ENCODE measurements around the gene SNAI3. TPM values are rescaled to one million over a fixed set of nuclear protein-coding genes. Genes with fewer than 3 reads are reported as not detected.

The SNAI3 gene
- total and polyA plus RNA-seq, 4 donors: 1.1 to 3.8 (median 2.9) TPM

DNA sequence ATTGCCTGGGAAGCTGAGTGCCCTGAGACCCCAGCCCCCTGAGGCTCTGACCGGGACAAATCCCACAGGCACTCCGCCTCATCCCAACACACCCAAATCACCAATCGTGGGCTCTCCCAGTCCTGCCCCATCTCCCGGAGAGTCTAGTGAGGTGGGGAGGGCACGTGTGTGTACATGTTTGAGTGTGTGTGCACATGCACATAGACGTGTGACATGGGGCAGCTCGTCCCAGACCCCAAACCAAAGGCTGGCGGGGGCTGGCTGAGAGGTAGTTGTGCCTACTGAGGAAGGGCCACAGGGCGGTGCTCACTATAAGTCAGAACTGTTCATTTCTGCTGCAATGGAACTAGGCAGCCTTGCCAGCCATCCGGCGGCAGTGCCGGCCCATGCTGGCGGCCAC lies 8.6 kb downstream of the SNAI3 start:
- Histone ChIP-seq H3K4me3 (no peak overlapping the region), H3K27ac (ENCODE audit: low read depth in 1 of 2, low read length in 1 of 2) (no peak overlapping the region), H3K9me3 (ENCODE audit: control insufficient read depth in 4 of 4, insufficient read depth in 3 of 4, low read length in 3 of 4) (no peaks in the 10 kb centered on the region), H3K4me1 (ENCODE audit: control insufficient read depth in 5 of 5, insufficient read depth in 5 of 5, low read length in 5 of 5) (peaks cover 0 to 2% (median 0%) of the 10 kb centered on the region in 5 donors), H3K9ac (ENCODE audit: insufficient read depth in 1 of 2, low read length in 2 of 2) (no peak overlapping the region), H3K36me3 (ENCODE audit: control insufficient read depth in 4 of 4, insufficient read depth in 4 of 4, low read length in 4 of 4) (no peaks in the 10 kb centered on the region), H3K27me3 (ENCODE audit: control insufficient read depth in 3 of 3, insufficient read depth in 3 of 3, low read length in 2 of 3) (peaks cover 0 to 10% (median 0%) of the 10 kb centered on the region in 3 donors)
- no peak for ATAC-seq (ENCODE audit: insufficient read depth, low FRiP score)
- DNase-seq: no peak
- WGBS, 2 donors: 75 to 80% methylated on average over 13 of the region's 13 CpGs
- no peak for TF ChIP-seq CTCF (IDR thresholded peaks at IDR 0.05; ENCODE audit: control extremely low read depth, extremely low read depth)

DNA sequence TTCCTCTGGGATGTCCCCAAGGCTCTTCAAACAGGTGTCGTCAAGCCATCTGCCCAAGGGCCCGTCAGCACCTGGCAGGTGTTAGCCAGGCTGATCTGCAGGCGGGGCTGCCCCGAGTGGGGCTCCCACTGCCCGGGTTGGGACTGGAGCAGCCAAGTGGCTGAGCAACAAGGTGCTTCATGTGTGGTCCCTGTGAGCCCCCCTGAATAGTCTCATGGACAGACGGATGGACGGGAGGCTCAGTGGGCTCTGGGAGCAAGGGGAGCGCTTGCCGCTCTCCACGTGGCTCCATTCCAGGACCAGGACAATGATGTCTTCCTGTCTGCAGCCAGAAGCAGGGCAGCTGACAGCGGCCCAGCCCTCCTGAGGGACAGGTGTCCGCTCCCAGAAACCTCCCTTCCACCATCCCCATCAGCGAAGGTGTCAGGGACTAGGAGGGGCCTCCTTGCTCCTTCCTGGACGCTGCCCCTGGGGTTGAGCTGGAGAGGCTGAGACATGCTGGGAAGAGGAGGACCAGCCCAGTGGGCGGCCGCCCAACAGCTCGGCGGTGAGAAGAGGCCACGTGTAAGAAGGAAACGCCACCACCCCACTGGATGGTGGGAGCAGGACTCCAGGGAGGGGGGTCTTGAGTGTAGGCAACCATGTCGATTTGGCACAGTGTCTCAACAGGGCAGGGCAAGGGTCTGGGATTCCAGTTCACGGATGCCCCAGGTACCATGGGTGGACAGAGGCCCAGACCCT lies 9.6 kb downstream of the SNAI3 start:
- H3K9me3 ChIP-seq (ENCODE audit: control insufficient read depth in 4 of 4, insufficient read depth in 3 of 4, low read length in 3 of 4): no peaks in the 10 kb centered on the region
- no peak for TF ChIP-seq CTCF (IDR thresholded peaks at IDR 0.05; ENCODE audit: control extremely low read depth, extremely low read depth)
- H3K9ac ChIP-seq (ENCODE audit: insufficient read depth in 1 of 2, low read length in 2 of 2): no peak overlapping the region
- peaks cover 0 to 10% (median 0%) of the 10 kb centered on the region in 3 donors for H3K27me3 ChIP-seq (ENCODE audit: control insufficient read depth in 3 of 3, insufficient read depth in 3 of 3, low read length in 2 of 3)
- no peak for DNase-seq
- H3K4me1 ChIP-seq (ENCODE audit: control insufficient read depth in 5 of 5, insufficient read depth in 5 of 5, low read length in 5 of 5): peaks cover 0 to 2% (median 0%) of the 10 kb centered on the region in 5 donors
- ATAC-seq (ENCODE audit: insufficient read depth, low FRiP score): no peak
- 77 to 89% methylated on average over 22 of the region's 22 CpGs for WGBS, 2 donors
- no peak overlapping the region for H3K4me3 ChIP-seq
- H3K27ac ChIP-seq (ENCODE audit: low read depth in 1 of 2, low read length in 1 of 2): no peak overlapping the region
- peaks cover 0 to 6% (median 0%) of the 10 kb centered on the region in 4 donors for H3K36me3 ChIP-seq (ENCODE audit: control insufficient read depth in 4 of 4, insufficient read depth in 4 of 4, low read length in 4 of 4)

- DNase-seq: no peak
- 93 to 96% methylated on average over 19 of the region's 19 CpGs for WGBS, 2 donors
- peaks cover 0 to 5% (median 0%) of the 10 kb centered on the region in 3 donors for H3K27me3 ChIP-seq (ENCODE audit: control insufficient read depth in 3 of 3, insufficient read depth in 3 of 3, low read length in 2 of 3)
These were observed 12.5 kb downstream of the SNAI3 start for GRCh38 chr16:88673716-88674379.

More at GRCh38 chr16:88673716-88674379, 12.5 kb downstream of the SNAI3 start:
- peaks cover 0 to 6% (median 0%) of the 10 kb centered on the region in 4 donors for H3K36me3 ChIP-seq (ENCODE audit: control insufficient read depth in 4 of 4, insufficient read depth in 4 of 4, low read length in 4 of 4)
- no peak for TF ChIP-seq CTCF (IDR thresholded peaks at IDR 0.05; ENCODE audit: control extremely low read depth, extremely low read depth)
- no peak overlapping the region for H3K9ac ChIP-seq (ENCODE audit: insufficient read depth in 1 of 2, low read length in 2 of 2)
- ATAC-seq (ENCODE audit: insufficient read depth, low FRiP score): no peak
- no peak overlapping the region for H3K27ac ChIP-seq (ENCODE audit: low read depth in 1 of 2, low read length in 1 of 2)
- no peak overlapping the region for H3K4me3 ChIP-seq
- H3K4me1 ChIP-seq (ENCODE audit: control insufficient read depth in 5 of 5, insufficient read depth in 5 of 5, low read length in 5 of 5): peaks cover 0 to 2% (median 0%) of the 10 kb centered on the region in 5 donors
- H3K9me3 ChIP-seq (ENCODE audit: control insufficient read depth in 4 of 4, insufficient read depth in 3 of 4, low read length in 3 of 4): no peaks in the 10 kb centered on the region

Measured in lung (tissue), 12 donors.